GM12878 (cell line): ENCODE results near the gene PHAF1. TPM values are rescaled to one million over a fixed set of nuclear protein-coding genes. Genes with fewer than 3 reads are reported as not detected.

ENCODE experiments used
- ATAC-seq: fragments of 200-7000 bp; cut with Tn5 transposase; 3 replicates; pipeline ENCODE4 v1.9.1; 2020; ENCODE audit warnings: mild to moderate bottlenecking, moderate library complexity
- BruUV-seq: library from RNA; stranded (reverse); fragments of 400-500 nt; replicated peaks from 2 replicates; lab custom pipeline; 2021; lab: Mats Ljungman, UMichigan
- CTCF ChIA-PET: fragments of 300-600 bp; sonication (Branson Sonifier 250); formaldehyde crosslinking; extraction: SDS; loops from one replicate; lab custom pipeline; 2021; ENCODE audit warnings: inconsistent platforms; lab: Yijun Ruan, JAX
- POLR2A ChIA-PET: fragments of 350-600 bp; formaldehyde crosslinking; extraction: SDS; loops from one replicate; lab custom pipeline; 2021; ENCODE audit warnings: inconsistent platforms; lab: Charles Lee
- RAD21 ChIA-PET: fragments of 300-600 bp; sonication (Branson Sonifier 250); formaldehyde crosslinking; loops from one replicate; lab custom pipeline; 2023; ENCODE audit warnings: antibody characterized with exemption; ENCODE audit not compliant: unreplicated experiment; lab: Charles Lee
- SMC1A ChIA-PET: fragments of 300-600 bp; sonication (Branson Sonifier 250); formaldehyde crosslinking; loops from one replicate; lab custom pipeline; 2023; ENCODE audit not compliant: unreplicated experiment, uncharacterized antibody; lab: Charles Lee
- DNase-seq: peaks from one replicate; pipeline ENCODE4 v3.0.0-alpha.2; 2011; ENCODE audit warnings: low read depth, low spot score
- FAIRE-seq: peaks from 3 replicates; lab custom pipeline; 2011; peaks lifted over from hg19 to GRCh38; lab: Jason Lieb, UNC
- H2AFZ ChIP-seq: 2 replicates; pipeline ENCODE4 v1.6.0; 2011; ENCODE audit warnings: low read depth, low read length, control low read depth; ENCODE audit not compliant: control insufficient read depth
- H3K27ac ChIP-seq: 2 replicates; pipeline ENCODE4 v1.5.1; 2011; ENCODE audit warnings: control low read depth; ENCODE audit not compliant: control insufficient read depth, insufficient read depth
- H3K27me3 ChIP-seq, 2 experiments: replicated peaks in 1 of 2; 2 replicates each; pipeline versions ENCODE4 v1.6.0 to v1.6.1; 2011; ENCODE audit warnings: low read length in 1 of 2; ENCODE audit not compliant: control insufficient read depth in 2 of 2, insufficient read depth in 2 of 2
- H3K36me3 ChIP-seq, 2 experiments: 2 replicates each; pipeline ENCODE4 v1.5.1; 2011; ENCODE audit warnings: low read length in 1 of 2; ENCODE audit not compliant: control insufficient read depth in 2 of 2, insufficient read depth in 2 of 2
- H3K4me1 ChIP-seq: 2 replicates; pipeline ENCODE4 v1.6.1; 2011; ENCODE audit warnings: mild to moderate bottlenecking, low read length, moderate library complexity, mixed read lengths; ENCODE audit not compliant: control insufficient read depth, insufficient read depth
- H3K4me2 ChIP-seq: 2 replicates; pipeline ENCODE4 v1.6.0; 2011; ENCODE audit warnings: control low read depth; ENCODE audit not compliant: control insufficient read depth, insufficient read depth
- H3K4me3 ChIP-seq: fragments of 200-600 bp; sonication (generic); 2 replicates; pipeline ENCODE4 v1.5.1; 2016
- H3K79me2 ChIP-seq: 2 replicates; pipeline ENCODE4 v1.6.0; 2011; ENCODE audit warnings: low read length; ENCODE audit not compliant: control insufficient read depth, insufficient read depth
- H3K9ac ChIP-seq: 2 replicates; pipeline ENCODE4 v1.8.0; 2011; ENCODE audit warnings: low read length, control low read depth, mixed read lengths; ENCODE audit not compliant: control insufficient read depth, insufficient read depth
- H3K9me3 ChIP-seq: replicated peaks from 3 replicates; pipeline ENCODE4 v1.5.1; 2011; ENCODE audit warnings: mild to moderate bottlenecking, low read length; ENCODE audit not compliant: control insufficient read depth, insufficient read depth
- H4K20me1 ChIP-seq: 2 replicates; pipeline ENCODE4 v1.6.0; 2011; ENCODE audit not compliant: control insufficient read depth, insufficient read depth
- BACH1 ChIP-seq: fragments of 450-650 bp; IDR thresholded peaks from 2 replicates; pipeline ENCODE4 v1.6.1; 2017; ENCODE audit warnings: mild to moderate bottlenecking, borderline replicate concordance
- LARP7 ChIP-seq: fragments of 450-650 bp; IDR thresholded peaks from 2 replicates; pipeline ENCODE4 v1.6.1; 2017; ENCODE audit warnings: mild to moderate bottlenecking
- NBN ChIP-seq: fragments of 450-650 bp; IDR thresholded peaks from 2 replicates; pipeline ENCODE4 v1.6.1; 2016
- SREBF2 ChIP-seq: IDR thresholded peaks from 2 replicates; pipeline ENCODE4 v1.6.1; 2012; ENCODE audit warnings: mild to moderate bottlenecking, low read length
- TCF3 ChIP-seq: IDR thresholded peaks from 2 replicates; pipeline ENCODE4 v1.6.1; 2012; ENCODE audit warnings: low read depth, mild to moderate bottlenecking, low read length, borderline replicate concordance; ENCODE audit not compliant: insufficient read depth
- WGBS: methylation state at CpG from one replicate; pipeline ENCODE4 v1.1.6; 2016; ENCODE audit warnings: low lambda C conversion rate; ENCODE audit not compliant: insufficient replicate concordance, insufficient coverage; ENCODE audit errors: missing lambda C conversion rate; 5-methylcytosine and 5-hydroxymethylcytosine counted together
- in situ Hi-C: fragments of 300-500 bp; cut with MboI; formaldehyde crosslinking; loops from 9 replicates; pipeline ENCODE4 v1.14.3; 2018; ENCODE audit warnings: mixed read lengths
- intact Hi-C: fragments of 100-400 bp; cut with micrococcal nuclease; formaldehyde crosslinking; loops from one replicate; pipeline ENCODE4 v1.14.2; 2022; ENCODE audit not compliant: unreplicated experiment
- polyA plus RNA-seq, 11 experiments: library from polyadenylated mRNA; depleted of rRNA in 4 of 11; unstranded in 6 of 11; stranded (reverse) in 5 of 11; fragments of >200 nt; fragmentation: Nextera tagmentation in 4 of 11; fragmentation: Illumina TruSeq in 1 of 11; extraction: Ambion mirVana in 4 of 11; extraction: Trizol in 1 of 11; gene quantifications; 1 replicate in 1 of 11; 2 replicates in 10 of 11; pipeline versions ENCODE4 v1.2.1 to v1.2.3, GENCODE V29; 2011 to 2016; ENCODE audit warnings: inconsistent platforms in 2 of 11, missing spikeins in 2 of 11, low read depth in 1 of 11
- total RNA-seq, 4 experiments: library from RNA; depleted of rRNA in 3 of 4; stranded (reverse); fragments of >200 nt in 3 of 4; fragmentation: Illumina TruSeq in 1 of 4; extraction: Trizol in 1 of 4; gene quantifications; 2 replicates each; pipeline versions ENCODE4 v1.2.1 to v1.2.3, GENCODE V29; 2013 to 2021
- TF ChIP-seq, protein P1 (sequence below): fragments of 450-650 bp; IDR thresholded peaks from 2 replicates; pipeline ENCODE4 v1.6.1; 2017; ENCODE audit warnings: low read depth, mild to moderate bottlenecking, moderate library complexity
- TF ChIP-seq, protein P2 (sequence below): fragments of 450-650 bp; IDR thresholded peaks from 2 replicates; pipeline ENCODE4 v1.6.1; 2016; ENCODE audit warnings: mild to moderate bottlenecking, moderate library complexity, borderline replicate concordance
- TF ChIP-seq, protein P3 (sequence below): fragments of 450-650 bp; IDR thresholded peaks from 2 replicates; pipeline ENCODE4 v1.6.1; 2017; ENCODE audit warnings: mild to moderate bottlenecking, moderate library complexity
- TF ChIP-seq, protein P4 (sequence below): IDR thresholded peaks from 2 replicates; pipeline ENCODE4 v1.6.1; 2012; ENCODE audit warnings: low read length, inconsistent platforms

Gene PHAF1
- total and polyA plus RNA-seq, 10 of the 15 experiments (the other 5 are each of a cell fraction or from before 2014, with no cell fraction given) = 4.5 to 20.9 (median 14.9) TPM

DNA sequence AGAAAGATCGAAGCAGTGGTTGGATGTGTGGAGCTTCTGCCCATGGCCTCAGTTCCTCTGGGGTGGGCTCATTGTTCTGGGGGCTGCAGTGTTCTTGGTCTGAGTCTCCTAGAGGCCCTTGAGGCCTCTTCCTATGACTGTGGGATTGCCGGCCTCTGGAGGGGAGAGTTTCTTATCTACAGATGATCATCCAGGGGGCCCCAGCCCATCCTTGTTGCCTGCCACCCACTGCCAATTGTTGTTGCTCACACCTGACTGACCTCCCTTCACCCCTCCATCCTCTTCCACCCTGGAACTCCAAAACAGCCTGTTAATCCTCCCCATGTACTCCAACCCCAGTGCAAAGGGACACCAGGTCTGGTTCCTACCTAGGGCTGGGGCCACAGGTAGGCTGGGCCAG lies 35.2 kb downstream of the PHAF1 start (continued):
- TF ChIP-seq, protein P1, sequence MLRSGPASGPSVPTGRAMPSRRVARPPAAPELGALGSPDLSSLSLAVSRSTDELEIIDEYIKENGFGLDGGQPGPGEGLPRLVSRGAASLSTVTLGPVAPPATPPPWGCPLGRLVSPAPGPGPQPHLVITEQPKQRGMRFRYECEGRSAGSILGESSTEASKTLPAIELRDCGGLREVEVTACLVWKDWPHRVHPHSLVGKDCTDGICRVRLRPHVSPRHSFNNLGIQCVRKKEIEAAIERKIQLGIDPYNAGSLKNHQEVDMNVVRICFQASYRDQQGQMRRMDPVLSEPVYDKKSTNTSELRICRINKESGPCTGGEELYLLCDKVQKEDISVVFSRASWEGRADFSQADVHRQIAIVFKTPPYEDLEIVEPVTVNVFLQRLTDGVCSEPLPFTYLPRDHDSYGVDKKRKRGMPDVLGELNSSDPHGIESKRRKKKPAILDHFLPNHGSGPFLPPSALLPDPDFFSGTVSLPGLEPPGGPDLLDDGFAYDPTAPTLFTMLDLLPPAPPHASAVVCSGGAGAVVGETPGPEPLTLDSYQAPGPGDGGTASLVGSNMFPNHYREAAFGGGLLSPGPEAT = no peak
- TF ChIP-seq TCF3 (no peak), SREBF2 (no peak), LARP7 (no peak)
- TF ChIP-seq, all 136 proteins: peak for 0

DNA sequence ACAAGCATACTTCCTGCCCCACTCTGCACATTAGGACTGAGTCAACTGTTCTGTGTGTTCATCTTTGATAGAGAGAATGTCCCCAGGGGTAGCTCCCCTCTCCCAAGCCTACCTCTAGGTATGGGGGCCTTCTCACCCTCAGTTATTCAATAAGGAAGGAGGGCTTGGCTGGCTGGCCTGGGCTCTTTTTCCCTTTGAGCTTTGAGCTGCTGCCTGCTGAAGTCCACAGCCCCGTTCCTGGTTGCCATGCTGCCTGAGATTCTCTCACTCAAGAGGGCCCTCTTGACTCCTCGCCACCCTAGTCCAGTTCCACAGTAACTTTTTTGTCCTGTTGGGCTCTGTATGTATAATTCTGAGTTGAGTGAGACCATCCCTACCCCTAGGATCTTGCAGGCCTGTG lies 36.0 kb downstream of the PHAF1 start:
- ChIA-PET POLR2A (no interaction called here), SMC1A (no interaction called here), RAD21 (interaction anchor here (0.6 kb wide), 1 partner anchor 30 kb away, joined by 3 read pairs; no protein-coding TSS in a partner anchor), CTCF (interaction anchor here (2.4 to 3.1 kb wide), 2 partner anchors 10 to 128 kb away, joined by 8 to 11 read pairs; no protein-coding TSS in a partner anchor)
- DNase-seq (no peak), ATAC-seq (no peak), FAIRE-seq (no peak)
- no peak overlapping the region for H3K4me3 ChIP-seq
- no peaks in the 10 kb centered on the region for H3K27me3 ChIP-seq
- H3K9me3 ChIP-seq = no peaks in the 10 kb centered on the region
- no peaks in the 10 kb centered on the region; the same call in 1 of the 2 replicates for H3K4me1 ChIP-seq
- H2AFZ ChIP-seq = no peak overlapping the region
- intact Hi-C loops (no loop called here), in situ Hi-C loops (no loop called here)
- H3K27ac ChIP-seq = no peak overlapping the region
- no TSS peak for BruUV-seq
- H4K20me1 ChIP-seq = no peaks in the 10 kb centered on the region
- H3K4me2 ChIP-seq = no peak overlapping the region
- peaks cover 31 to 33% of the 10 kb centered on the region in 2 experiments; a peak in 3 of 4 replicates for H3K36me3 ChIP-seq
- no peaks in the 10 kb centered on the region for H3K79me2 ChIP-seq
- H3K9ac ChIP-seq = no peak overlapping the region
- WGBS = 97% methylated on average over 2 of the region's 2 CpGs
- TF ChIP-seq NBN = no peak
- TF ChIP-seq, protein P2, sequence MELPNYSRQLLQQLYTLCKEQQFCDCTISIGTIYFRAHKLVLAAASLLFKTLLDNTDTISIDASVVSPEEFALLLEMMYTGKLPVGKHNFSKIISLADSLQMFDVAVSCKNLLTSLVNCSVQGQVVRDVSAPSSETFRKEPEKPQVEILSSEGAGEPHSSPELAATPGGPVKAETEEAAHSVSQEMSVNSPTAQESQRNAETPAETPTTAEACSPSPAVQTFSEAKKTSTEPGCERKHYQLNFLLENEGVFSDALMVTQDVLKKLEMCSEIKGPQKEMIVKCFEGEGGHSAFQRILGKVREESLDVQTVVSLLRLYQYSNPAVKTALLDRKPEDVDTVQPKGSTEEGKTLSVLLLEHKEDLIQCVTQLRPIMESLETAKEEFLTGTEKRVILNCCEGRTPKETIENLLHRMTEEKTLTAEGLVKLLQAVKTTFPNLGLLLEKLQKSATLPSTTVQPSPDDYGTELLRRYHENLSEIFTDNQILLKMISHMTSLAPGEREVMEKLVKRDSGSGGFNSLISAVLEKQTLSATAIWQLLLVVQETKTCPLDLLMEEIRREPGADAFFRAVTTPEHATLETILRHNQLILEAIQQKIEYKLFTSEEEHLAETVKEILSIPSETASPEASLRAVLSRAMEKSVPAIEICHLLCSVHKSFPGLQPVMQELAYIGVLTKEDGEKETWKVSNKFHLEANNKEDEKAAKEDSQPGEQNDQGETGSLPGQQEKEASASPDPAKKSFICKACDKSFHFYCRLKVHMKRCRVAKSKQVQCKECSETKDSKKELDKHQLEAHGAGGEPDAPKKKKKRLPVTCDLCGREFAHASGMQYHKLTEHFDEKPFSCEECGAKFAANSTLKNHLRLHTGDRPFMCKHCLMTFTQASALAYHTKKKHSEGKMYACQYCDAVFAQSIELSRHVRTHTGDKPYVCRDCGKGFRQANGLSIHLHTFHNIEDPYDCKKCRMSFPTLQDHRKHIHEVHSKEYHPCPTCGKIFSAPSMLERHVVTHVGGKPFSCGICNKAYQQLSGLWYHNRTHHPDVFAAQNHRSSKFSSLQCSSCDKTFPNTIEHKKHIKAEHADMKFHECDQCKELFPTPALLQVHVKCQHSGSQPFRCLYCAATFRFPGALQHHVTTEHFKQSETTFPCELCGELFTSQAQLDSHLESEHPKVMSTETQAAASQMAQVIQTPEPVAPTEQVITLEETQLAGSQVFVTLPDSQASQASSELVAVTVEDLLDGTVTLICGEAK = no peak
- TF ChIP-seq BACH1 = no peak
- TF ChIP-seq, protein P3, sequence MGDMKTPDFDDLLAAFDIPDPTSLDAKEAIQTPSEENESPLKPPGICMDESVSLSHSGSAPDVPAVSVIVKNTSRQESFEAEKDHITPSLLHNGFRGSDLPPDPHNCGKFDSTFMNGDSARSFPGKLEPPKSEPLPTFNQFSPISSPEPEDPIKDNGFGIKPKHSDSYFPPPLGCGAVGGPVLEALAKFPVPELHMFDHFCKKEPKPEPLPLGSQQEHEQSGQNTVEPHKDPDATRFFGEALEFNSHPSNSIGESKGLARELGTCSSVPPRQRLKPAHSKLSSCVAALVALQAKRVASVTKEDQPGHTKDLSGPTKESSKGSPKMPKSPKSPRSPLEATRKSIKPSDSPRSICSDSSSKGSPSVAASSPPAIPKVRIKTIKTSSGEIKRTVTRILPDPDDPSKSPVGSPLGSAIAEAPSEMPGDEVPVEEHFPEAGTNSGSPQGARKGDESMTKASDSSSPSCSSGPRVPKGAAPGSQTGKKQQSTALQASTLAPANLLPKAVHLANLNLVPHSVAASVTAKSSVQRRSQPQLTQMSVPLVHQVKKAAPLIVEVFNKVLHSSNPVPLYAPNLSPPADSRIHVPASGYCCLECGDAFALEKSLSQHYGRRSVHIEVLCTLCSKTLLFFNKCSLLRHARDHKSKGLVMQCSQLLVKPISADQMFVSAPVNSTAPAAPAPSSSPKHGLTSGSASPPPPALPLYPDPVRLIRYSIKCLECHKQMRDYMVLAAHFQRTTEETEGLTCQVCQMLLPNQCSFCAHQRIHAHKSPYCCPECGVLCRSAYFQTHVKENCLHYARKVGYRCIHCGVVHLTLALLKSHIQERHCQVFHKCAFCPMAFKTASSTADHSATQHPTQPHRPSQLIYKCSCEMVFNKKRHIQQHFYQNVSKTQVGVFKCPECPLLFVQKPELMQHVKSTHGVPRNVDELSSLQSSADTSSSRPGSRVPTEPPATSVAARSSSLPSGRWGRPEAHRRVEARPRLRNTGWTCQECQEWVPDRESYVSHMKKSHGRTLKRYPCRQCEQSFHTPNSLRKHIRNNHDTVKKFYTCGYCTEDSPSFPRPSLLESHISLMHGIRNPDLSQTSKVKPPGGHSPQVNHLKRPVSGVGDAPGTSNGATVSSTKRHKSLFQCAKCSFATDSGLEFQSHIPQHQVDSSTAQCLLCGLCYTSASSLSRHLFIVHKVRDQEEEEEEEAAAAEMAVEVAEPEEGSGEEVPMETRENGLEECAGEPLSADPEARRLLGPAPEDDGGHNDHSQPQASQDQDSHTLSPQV = no peak
- TF ChIP-seq, protein P4, sequence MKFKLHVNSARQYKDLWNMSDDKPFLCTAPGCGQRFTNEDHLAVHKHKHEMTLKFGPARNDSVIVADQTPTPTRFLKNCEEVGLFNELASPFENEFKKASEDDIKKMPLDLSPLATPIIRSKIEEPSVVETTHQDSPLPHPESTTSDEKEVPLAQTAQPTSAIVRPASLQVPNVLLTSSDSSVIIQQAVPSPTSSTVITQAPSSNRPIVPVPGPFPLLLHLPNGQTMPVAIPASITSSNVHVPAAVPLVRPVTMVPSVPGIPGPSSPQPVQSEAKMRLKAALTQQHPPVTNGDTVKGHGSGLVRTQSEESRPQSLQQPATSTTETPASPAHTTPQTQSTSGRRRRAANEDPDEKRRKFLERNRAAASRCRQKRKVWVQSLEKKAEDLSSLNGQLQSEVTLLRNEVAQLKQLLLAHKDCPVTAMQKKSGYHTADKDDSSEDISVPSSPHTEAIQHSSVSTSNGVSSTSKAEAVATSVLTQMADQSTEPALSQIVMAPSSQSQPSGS = no peak
